Gastroesophageal sphincter (tissue), 3 donors: ENCODE data around the gene EIF1B.

Source experiments
- POLR2A ChIP-seq, 2 donors: fragments of 450-650 bp; IDR thresholded peaks; one replicate each; pipeline ENCODE4 v1.6.1; 2017; ENCODE audit warnings: antibody characterized with exemption in 2 of 2, mild to moderate bottlenecking in 2 of 2, moderate library complexity in 1 of 2
- TF ChIP-seq, protein P1 (sequence below), 4 experiments: fragments of 200-600 bp in 2 of 4; fragments of 450-650 bp in 2 of 4; sonication (generic) in 1 of 4; IDR thresholded peaks; one replicate each; pipeline ENCODE4 v1.5.1; 2017 to 2019; ENCODE audit warnings: antibody characterized with exemption in 4 of 4, mild to moderate bottlenecking in 2 of 4, moderate library complexity in 2 of 4

DNA sequence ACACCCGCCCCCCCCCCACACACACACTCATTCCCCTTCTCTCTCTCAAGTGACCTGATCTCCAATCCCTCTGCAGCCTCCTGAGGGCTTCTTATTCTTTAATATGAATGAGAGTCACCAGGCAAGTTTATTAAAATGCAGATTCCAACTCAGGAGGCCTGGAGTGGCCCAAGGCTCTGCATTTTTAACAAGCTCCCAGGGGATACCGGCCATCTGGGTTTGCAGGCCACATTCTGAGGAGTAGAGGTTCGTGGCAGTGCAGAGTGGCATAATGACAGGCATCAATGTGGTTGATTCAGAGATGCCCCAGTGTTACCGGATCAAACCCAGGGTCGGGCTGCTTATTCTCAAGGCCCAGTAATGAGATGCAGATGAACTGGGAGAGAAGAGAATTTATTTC lies 18.9 kb downstream of the EIF1B start:
- no peak for TF ChIP-seq POLR2A (IDR thresholded peaks at IDR 0.05)
- TF ChIP-seq, protein P1, sequence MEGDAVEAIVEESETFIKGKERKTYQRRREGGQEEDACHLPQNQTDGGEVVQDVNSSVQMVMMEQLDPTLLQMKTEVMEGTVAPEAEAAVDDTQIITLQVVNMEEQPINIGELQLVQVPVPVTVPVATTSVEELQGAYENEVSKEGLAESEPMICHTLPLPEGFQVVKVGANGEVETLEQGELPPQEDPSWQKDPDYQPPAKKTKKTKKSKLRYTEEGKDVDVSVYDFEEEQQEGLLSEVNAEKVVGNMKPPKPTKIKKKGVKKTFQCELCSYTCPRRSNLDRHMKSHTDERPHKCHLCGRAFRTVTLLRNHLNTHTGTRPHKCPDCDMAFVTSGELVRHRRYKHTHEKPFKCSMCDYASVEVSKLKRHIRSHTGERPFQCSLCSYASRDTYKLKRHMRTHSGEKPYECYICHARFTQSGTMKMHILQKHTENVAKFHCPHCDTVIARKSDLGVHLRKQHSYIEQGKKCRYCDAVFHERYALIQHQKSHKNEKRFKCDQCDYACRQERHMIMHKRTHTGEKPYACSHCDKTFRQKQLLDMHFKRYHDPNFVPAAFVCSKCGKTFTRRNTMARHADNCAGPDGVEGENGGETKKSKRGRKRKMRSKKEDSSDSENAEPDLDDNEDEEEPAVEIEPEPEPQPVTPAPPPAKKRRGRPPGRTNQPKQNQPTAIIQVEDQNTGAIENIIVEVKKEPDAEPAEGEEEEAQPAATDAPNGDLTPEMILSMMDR (IDR thresholded peaks at IDR 0.05) = no peak
